Ovary (tissue), 3 donors: ENCODE data around the gene CHERP.

ENCODE experiments used
- EP300 ChIP-seq: sonication (generic); formaldehyde crosslinking; IDR thresholded peaks from one replicate; pipeline ENCODE4 v1.6.1; 2017; ENCODE audit warnings: antibody characterized with exemption
- TF ChIP-seq, protein P1 (sequence below), 3 donors: fragments of 450-650 bp in 2 of 3; fragments of 200-600 bp in 1 of 3; IDR thresholded peaks; one replicate each; pipeline versions ENCODE4 v1.5.1 to v1.8.0; 2016 to 2022; ENCODE audit warnings: antibody characterized with exemption in 3 of 3, mild to moderate bottlenecking in 1 of 3
- donor health status: DM: no; HTN: no; CAD: no.

DNA sequence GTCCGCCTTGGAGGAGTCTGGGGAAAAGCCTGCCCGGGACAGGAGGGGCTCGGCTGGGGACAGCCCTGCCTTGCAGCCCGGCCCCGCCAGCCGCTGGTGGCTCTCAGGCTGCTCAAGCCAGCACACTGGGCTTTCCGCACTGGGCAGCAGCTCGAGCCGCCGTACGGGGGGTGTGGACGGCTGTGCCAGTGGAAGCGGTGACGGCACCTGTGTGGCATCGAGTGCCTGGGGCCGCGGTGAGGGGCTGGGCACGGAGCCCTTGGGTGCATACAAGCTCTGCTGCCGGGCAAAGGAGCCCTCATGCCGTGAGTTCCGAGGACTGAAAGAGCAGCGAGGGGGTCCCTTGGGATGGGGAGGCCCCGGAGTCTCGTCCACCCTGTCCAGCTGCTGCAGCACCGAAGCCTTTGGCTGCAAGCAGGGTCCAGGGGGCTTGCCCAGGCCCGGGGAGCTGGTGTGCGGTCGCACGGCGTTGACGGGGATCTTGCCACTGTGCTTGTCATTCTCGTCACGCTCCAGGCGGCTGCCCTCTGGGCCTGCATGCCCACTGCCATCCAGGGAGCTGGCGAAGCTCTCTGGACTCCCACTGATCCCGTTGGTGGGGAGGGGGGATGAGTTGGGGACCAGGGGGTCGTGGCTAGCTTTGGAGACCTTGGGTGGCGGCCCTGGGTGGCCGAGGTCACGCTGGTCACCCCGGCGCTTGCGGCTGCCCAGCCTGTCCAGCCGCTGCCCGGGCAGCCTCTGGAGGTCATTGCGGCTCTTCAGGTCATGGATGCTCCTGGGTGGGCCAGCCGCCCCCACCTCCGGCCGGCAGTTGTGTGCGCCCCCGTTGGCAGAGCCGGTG is 34.7 kb upstream of the CHERP start:
- TF ChIP-seq, protein P1, sequence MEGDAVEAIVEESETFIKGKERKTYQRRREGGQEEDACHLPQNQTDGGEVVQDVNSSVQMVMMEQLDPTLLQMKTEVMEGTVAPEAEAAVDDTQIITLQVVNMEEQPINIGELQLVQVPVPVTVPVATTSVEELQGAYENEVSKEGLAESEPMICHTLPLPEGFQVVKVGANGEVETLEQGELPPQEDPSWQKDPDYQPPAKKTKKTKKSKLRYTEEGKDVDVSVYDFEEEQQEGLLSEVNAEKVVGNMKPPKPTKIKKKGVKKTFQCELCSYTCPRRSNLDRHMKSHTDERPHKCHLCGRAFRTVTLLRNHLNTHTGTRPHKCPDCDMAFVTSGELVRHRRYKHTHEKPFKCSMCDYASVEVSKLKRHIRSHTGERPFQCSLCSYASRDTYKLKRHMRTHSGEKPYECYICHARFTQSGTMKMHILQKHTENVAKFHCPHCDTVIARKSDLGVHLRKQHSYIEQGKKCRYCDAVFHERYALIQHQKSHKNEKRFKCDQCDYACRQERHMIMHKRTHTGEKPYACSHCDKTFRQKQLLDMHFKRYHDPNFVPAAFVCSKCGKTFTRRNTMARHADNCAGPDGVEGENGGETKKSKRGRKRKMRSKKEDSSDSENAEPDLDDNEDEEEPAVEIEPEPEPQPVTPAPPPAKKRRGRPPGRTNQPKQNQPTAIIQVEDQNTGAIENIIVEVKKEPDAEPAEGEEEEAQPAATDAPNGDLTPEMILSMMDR (IDR thresholded peaks at IDR 0.05) = no peak
- no peak for TF ChIP-seq EP300
